Measurements from ENCODE around the gene ABCC1. TPM values are rescaled to one million over a fixed set of nuclear protein-coding genes. Genes with fewer than 3 reads are reported as not detected.

The ABCC1 gene
- total and polyA plus RNA-seq, 2 of the 4 experiments (the other 2 are of a cell fraction): 39.4 to 66.0 TPM

DNA sequence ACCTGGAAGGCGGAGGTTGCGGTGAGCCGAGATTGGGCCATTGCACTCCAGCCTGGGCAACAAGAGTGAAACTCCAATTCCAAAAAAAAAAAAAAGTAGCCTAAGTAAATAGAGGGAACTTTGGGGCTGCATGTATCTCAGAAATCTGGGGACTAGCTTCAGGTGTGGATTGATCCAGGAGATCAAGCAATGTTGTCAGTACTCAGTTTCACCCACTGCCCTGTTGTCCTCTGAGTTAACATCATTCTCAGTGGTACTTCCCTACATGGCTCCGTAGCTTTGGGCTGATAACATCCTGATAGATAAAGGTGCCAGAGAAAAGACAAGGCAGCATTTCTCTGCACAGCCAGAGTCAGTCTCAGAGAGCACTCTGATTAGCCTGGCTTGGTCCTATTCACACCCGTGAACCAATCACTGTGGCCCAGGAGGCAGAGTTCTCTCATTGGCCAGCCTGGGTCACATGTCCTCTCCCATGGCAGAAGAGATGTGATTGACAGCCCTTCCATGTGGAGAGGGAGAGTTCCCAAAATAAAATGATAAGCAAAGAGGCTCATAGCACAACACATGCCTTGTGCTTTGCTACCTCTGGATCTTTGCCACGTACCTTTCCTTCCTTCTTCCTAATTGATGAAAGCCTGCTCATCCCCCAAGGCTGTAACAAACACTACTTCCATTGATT is 99.6 kb downstream of the ABCC1 start:
- no CpG with 5 or more reads among the region's 6 CpGs for WGBS, 2 experiments (ENCODE audit: extremely low coverage in 2 of 2, insufficient read length in 1 of 2)
- H3K27ac ChIP-seq (ENCODE audit: insufficient read depth, low read length): no peak overlapping the region
- no peak overlapping the region for H2AK5ac ChIP-seq (ENCODE audit: low read depth, low read length)
- H3K56ac ChIP-seq (ENCODE audit: extremely low read depth, insufficient read depth, low read length): no peak overlapping the region
- H3K14ac ChIP-seq (replicated peaks; ENCODE audit: low read depth, low read length): no peak overlapping the region
- no peaks in the 10 kb centered on the region for H3K9me3 ChIP-seq (ENCODE audit: control insufficient read depth, insufficient read depth, low read length)
- H3K4me2 ChIP-seq (ENCODE audit: low read depth, low read length): no peak overlapping the region
- no peak for ATAC-seq (ENCODE audit: low read depth)
- H3K23ac ChIP-seq (ENCODE audit: low read depth, low read length): no peak overlapping the region
- no peak overlapping the region for H3K4ac ChIP-seq (ENCODE audit: low read depth, low read length)
- H2AFZ ChIP-seq (replicated peaks; ENCODE audit: low read length, poor library complexity): no peak overlapping the region
- no peak overlapping the region for H2BK5ac ChIP-seq (ENCODE audit: low read depth, low read length, poor library complexity, severe bottlenecking)
- H3K18ac ChIP-seq (ENCODE audit: low read depth, low read length): no peak overlapping the region
- intact Hi-C loops (cut with micrococcal nuclease) (no loop called here), dilution Hi-C loops (cut with HindIII; ENCODE audit: low sequenced_read_pairs, unreplicated experiment) (no loop called here), in situ Hi-C loops (cut with MboI; ENCODE audit: low sequenced_read_pairs) (no loop called here)
- TF ChIP-seq MAFK (IDR thresholded peaks at IDR 0.05; ENCODE audit: low read depth, low read length) (no peak), MXI1 (IDR thresholded peaks at IDR 0.05; ENCODE audit: borderline replicate concordance, low read depth, low read length) (no peak), CHD1 (IDR thresholded peaks at IDR 0.05; ENCODE audit: low read depth, low read length) (no peak), RFX5 (IDR thresholded peaks at IDR 0.05; ENCODE audit: low read depth, low read length) (no peak)
- TF ChIP-seq, protein P1, sequence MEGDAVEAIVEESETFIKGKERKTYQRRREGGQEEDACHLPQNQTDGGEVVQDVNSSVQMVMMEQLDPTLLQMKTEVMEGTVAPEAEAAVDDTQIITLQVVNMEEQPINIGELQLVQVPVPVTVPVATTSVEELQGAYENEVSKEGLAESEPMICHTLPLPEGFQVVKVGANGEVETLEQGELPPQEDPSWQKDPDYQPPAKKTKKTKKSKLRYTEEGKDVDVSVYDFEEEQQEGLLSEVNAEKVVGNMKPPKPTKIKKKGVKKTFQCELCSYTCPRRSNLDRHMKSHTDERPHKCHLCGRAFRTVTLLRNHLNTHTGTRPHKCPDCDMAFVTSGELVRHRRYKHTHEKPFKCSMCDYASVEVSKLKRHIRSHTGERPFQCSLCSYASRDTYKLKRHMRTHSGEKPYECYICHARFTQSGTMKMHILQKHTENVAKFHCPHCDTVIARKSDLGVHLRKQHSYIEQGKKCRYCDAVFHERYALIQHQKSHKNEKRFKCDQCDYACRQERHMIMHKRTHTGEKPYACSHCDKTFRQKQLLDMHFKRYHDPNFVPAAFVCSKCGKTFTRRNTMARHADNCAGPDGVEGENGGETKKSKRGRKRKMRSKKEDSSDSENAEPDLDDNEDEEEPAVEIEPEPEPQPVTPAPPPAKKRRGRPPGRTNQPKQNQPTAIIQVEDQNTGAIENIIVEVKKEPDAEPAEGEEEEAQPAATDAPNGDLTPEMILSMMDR (conservative IDR thresholded peaks at IDR 0.05; ENCODE audit: low read depth, low read length): no peak
- TF ChIP-seq, protein P2, sequence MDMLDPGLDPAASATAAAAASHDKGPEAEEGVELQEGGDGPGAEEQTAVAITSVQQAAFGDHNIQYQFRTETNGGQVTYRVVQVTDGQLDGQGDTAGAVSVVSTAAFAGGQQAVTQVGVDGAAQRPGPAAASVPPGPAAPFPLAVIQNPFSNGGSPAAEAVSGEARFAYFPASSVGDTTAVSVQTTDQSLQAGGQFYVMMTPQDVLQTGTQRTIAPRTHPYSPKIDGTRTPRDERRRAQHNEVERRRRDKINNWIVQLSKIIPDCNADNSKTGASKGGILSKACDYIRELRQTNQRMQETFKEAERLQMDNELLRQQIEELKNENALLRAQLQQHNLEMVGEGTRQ (IDR thresholded peaks at IDR 0.05; ENCODE audit: low read depth, low read length): peak; percentile 79
- peaks cover 27% of the 10 kb centered on the region; the same call in 1 of the 2 replicates for H4K20me1 ChIP-seq (ENCODE audit: insufficient read depth, low read length)
- H2BK120ac ChIP-seq (ENCODE audit: low read depth, low read length): no peak overlapping the region
- no peak overlapping the region for H2BK15ac ChIP-seq (ENCODE audit: low read depth, low read length)
- H2BK20ac ChIP-seq (ENCODE audit: low read depth, low read length): no peak overlapping the region
- H3K36me3 ChIP-seq (ENCODE audit: control insufficient read depth, insufficient read depth, low read length): peaks cover 89% of the 10 kb centered on the region
- CTCF ChIA-PET: no interaction called here
- H3K4me3 ChIP-seq (ENCODE audit: insufficient read depth, low read depth, low read length): no peak overlapping the region
- peaks cover 4% of the 10 kb centered on the region for H3K4me1 ChIP-seq (ENCODE audit: control insufficient read depth, insufficient read depth, low read length)
- H3K79me1 ChIP-seq (ENCODE audit: low read depth in 1 of 2, low read length in 2 of 2): peaks cover 58 to 87% of the 10 kb centered on the region in 2 experiments
- no peak overlapping the region for H4K91ac ChIP-seq (ENCODE audit: insufficient read depth, low read depth, low read length)
- no peak overlapping the region for H2AK9ac ChIP-seq (replicated peaks; ENCODE audit: low read depth, low read length, poor library complexity)
- peaks cover 38% of the 10 kb centered on the region for H3K9me1 ChIP-seq (ENCODE audit: insufficient read depth, low read length)
- no peak overlapping the region for H3K9ac ChIP-seq (ENCODE audit: low read depth, low read length)
- no peak overlapping the region for H4K8ac ChIP-seq (ENCODE audit: low read depth in 2 of 2, low read length in 2 of 2)
- no peak for DNase-seq
- POLR2A ChIA-PET (ENCODE audit: unreplicated experiment): no interaction called here
- H4K5ac ChIP-seq (ENCODE audit: low read depth, low read length): no peak overlapping the region
- no TSS peak for BruUV-seq (replicated peaks)
- no peaks in the 10 kb centered on the region for H3K27me3 ChIP-seq (ENCODE audit: control insufficient read depth, insufficient read depth, low read length)

Data from IMR-90 (cell line).